Left lung (tissue), 10 donors: ENCODE data around the gene TTC21A. TPM values are rescaled to one million over a fixed set of nuclear protein-coding genes. Genes with fewer than 3 reads are reported as not detected.
A peak's percentile ranks its signal among the peaks of the same experiment; 100 is the strongest.
"Not testable (repeated sequence)": the region's sequence is repeated elsewhere in the genome, so short reads cannot be mapped to it uniquely, and the experiment has no call there.

Experiments used
- ATAC-seq: fragments of 200-7000 bp; cut with Tn5 transposase; one replicate; pipeline ENCODE4 v1.9.1; 2020; ENCODE audit warnings: moderate library complexity
- DNase-seq, 4 donors: peaks; one replicate each; pipeline ENCODE4 v3.0.0-alpha.2; 2013 to 2020
- H3K27ac ChIP-seq, 2 donors: fragments of 200-600 bp; sonication (generic) in 1 of 2; one replicate each; pipeline versions ENCODE4 v1.5.0 to v1.8.0; 2020 to 2021
- H3K27me3 ChIP-seq, 2 donors: fragments of 200-600 bp; sonication (generic) in 1 of 2; one replicate each; pipeline versions ENCODE4 v1.5.0 to v1.8.0; 2020 to 2021
- H3K36me3 ChIP-seq, 2 donors: fragments of 200-600 bp; sonication (generic) in 1 of 2; one replicate each; pipeline versions ENCODE4 v1.5.0 to v1.8.0; 2020 to 2021
- H3K4me1 ChIP-seq, 2 donors: fragments of 200-600 bp; one replicate each; pipeline ENCODE4 v1.8.0; 2021
- H3K4me3 ChIP-seq, 2 donors: fragments of 200-600 bp; sonication (generic) in 1 of 2; one replicate each; pipeline versions ENCODE4 v1.5.0 to v1.8.0; 2020 to 2021; ENCODE audit warnings: mild to moderate bottlenecking in 1 of 2
- H3K9me3 ChIP-seq, 2 donors: fragments of 200-600 bp; sonication (generic) in 1 of 2; one replicate each; pipeline versions ENCODE4 v1.5.0 to v1.8.0; 2020 to 2021
- CTCF ChIP-seq, 2 donors: fragments of 200-600 bp; sonication (generic) in 1 of 2; IDR thresholded peaks; one replicate each; pipeline versions ENCODE4 v1.5.0 to v1.8.0; 2021; ENCODE audit warnings: antibody characterized with exemption in 2 of 2
- intact Hi-C, 2 donors: fragments of 100-400 bp; cut with DNase I; formaldehyde crosslinking; loops; one replicate each; pipeline versions ENCODE4 v1.11.2 to v1.14.2; 2022
- polyA plus RNA-seq, 6 donors: library from polyadenylated mRNA; unstranded; fragments of 120-200 nt; gene quantifications; one replicate each; pipeline ENCODE4 v1.2.1, GENCODE V29; 2013; ENCODE audit not compliant: insufficient read length in 6 of 6
- total RNA-seq, 2 donors: library from RNA; stranded (reverse); fragmentation: NEBNext Ultra II Directional; extraction: Animal tissue kit (Norgen Biotek cat#: 25700); gene quantifications; one replicate each; pipeline ENCODE4 v1.2.1, GENCODE V29; 2021
- donor health status: DM: no; HTN: yes; CAD: no.
- donor health status: DM: no; HTN: no; CAD: no.

The TTC21A gene
- total and polyA plus RNA-seq, 8 donors: 7.1 to 21.8 (median 14.3) TPM

DNA sequence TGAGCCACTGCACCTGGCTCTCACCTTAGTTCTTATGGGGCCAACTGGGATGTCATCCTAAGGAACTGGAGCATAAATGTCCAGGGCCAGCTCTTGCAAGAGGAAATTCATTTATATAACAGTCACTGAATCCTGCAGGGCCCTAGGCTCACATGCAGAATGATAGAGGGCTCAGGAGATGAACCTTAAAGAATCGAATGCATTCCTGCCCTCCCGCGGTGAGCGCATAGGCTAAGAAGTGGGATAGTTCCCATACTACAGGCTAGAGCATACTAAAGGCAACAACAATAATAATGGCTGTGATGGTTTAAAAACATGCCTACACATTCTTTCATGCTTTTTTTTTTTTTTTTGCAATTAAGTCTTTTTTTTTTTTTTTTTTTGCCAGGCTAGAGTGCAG lies 63.0 kb downstream of the TTC21A start:
- H3K27me3 ChIP-seq: no peaks in the 10 kb centered on the region
- H3K9me3 ChIP-seq: no peaks in the 10 kb centered on the region
- peaks cover 5 to 28% of the 10 kb centered on the region in 2 donors for H3K4me1 ChIP-seq
- DNase-seq: no peak
- intact Hi-C loops: no loop called here
- ATAC-seq: no peak
- H3K27ac ChIP-seq: no peak overlapping the region
- H3K36me3 ChIP-seq: no peaks in the 10 kb centered on the region
- no peak for TF ChIP-seq CTCF (IDR thresholded peaks at IDR 0.05)
- H3K4me3 ChIP-seq: no peak overlapping the region

DNA sequence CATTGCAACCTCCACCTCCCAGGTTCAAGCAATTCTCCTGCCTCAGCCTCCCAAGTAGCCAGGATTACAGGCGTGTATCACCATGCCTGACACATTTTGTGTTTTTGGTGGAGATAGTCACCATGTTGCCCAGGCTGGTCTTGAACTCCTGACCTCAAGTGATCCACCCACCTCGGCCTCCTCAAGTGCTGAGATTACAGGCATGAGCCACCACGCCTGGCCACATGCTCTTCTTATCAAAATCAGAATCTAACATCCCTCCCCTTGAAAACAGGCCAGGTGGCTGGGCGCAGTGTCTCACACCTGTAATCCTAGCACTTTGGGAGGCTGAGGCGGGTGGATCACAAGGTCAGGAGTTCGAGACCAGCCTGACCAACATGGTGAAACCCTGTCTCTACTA lies 63.4 kb downstream of the TTC21A start:
- H3K4me3 ChIP-seq, DNase-seq, H3K27me3 ChIP-seq, H3K27ac ChIP-seq, H3K9me3 ChIP-seq, intact Hi-C loops, ATAC-seq, H3K36me3 ChIP-seq: not testable (repeated sequence)
- peaks cover 5 to 26% of the 10 kb centered on the region in 2 donors for H3K4me1 ChIP-seq

- no peak overlapping the region for H3K27ac ChIP-seq
- H3K4me1 ChIP-seq: peaks cover 0 to 25% of the 10 kb centered on the region in 2 donors
- no peaks in the 10 kb centered on the region for H3K9me3 ChIP-seq
- no peaks in the 10 kb centered on the region for H3K27me3 ChIP-seq
- intact Hi-C loops: no loop called here
- TF ChIP-seq CTCF (IDR thresholded peaks at IDR 0.05): no peak
- H3K36me3 ChIP-seq: no peaks in the 10 kb centered on the region
- DNase-seq (no peak), ATAC-seq (no peak)
- no peak overlapping the region for H3K4me3 ChIP-seq
These were observed 64.4 kb downstream of the TTC21A start for GRCh38 chr3:39171860-39172259.

DNA sequence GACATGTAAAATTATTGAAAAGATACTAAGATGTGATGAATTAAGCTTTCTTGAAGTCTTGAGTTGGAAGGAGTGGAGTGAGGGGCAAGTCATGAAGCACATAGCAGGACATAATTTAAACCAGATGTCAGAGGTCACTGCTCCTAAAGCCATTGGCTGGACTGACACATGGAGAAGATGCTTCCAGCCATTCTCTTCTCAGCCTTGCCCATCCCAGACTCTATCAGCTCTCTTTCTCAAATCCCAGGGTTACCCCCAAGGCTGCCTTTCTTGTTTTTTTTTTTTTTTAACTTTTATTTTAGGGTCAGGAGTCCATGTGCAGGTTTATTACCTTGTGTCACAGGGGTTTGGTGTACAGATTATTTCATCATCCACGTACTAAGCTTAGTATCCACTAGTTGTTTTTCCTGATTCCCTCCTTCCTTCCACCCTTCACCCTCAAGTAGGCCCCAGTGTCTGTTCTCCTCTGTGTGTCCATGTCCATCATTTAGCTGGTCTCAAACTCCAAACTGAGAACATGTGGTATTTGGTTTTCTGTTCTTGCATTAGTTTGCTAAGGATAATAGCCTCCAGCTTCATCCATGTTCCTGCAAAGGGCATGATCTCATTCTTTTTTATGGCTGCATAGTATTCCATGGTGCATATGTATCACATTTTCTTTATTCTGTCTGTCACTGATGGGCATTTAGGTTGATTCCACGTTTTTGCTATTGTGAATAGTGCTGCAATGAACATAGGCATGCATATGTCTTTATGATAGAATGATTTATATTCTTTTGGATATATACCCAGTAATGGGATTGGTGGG lies 66.0 kb downstream of the TTC21A start:
- H3K27me3 ChIP-seq: no peaks in the 10 kb centered on the region
- DNase-seq (no peak), ATAC-seq (no peak)
- no peak overlapping the region for H3K4me3 ChIP-seq
- H3K36me3 ChIP-seq: no peaks in the 10 kb centered on the region
- intact Hi-C loops: no loop called here
- TF ChIP-seq CTCF (IDR thresholded peaks at IDR 0.05): no peak
- no peaks in the 10 kb centered on the region for H3K9me3 ChIP-seq
- H3K27ac ChIP-seq: no peak overlapping the region
- peaks cover 11 to 22% of the 10 kb centered on the region in 2 donors for H3K4me1 ChIP-seq

DNA sequence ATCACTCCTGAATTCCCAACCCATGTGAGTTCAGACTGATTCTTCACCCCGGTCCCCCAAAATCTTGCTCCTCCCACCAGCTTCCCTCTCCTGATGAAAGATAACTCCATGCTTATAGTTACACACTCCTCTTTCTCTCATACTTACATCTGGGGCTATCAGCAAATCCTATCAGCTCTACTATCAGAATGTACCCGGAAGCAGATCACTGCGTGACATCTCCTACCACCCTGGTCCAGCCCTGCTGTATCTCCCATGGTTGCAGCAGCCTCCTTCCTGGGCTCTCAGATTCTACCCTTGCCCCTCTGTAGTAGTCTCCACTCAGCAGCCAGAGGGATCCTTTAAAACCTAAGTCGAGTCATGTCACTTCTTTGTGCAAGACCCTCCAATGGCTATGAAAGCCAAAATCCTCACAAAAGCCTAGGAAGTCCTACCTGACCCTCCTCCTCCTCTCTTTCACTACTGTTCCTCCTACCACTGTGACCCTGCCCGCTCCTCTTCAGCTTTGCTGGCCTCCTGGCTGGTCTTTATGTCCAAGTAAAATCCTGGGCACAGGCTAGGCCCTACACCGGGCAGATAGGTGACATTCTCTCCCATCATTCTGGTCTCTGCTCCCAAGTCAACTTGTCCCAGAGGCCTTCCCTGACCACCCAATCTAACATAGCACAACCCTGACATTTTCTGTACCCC lies 68.7 kb downstream of the TTC21A start:
- TF ChIP-seq CTCF (IDR thresholded peaks at IDR 0.05): no peak
- Histone ChIP-seq H3K27me3 (no peaks in the 10 kb centered on the region), H3K27ac (peak overlapping the region; percentile 89 to 92), H3K36me3 (no peaks in the 10 kb centered on the region), H3K9me3 (no peaks in the 10 kb centered on the region), H3K4me3 (no peak overlapping the region), H3K4me1 (peaks cover 18 to 48% of the 10 kb centered on the region in 2 donors)
- ATAC-seq (no peak), DNase-seq (no peak)
- intact Hi-C loops: no loop called here
